ENCODE results near the gene PGD.

- TF ChIP-seq CTCF (conservative IDR thresholded peaks at IDR 0.05; ENCODE audit: low read depth, low read length): no peak
- TF ChIP-seq EZH2 (IDR thresholded peaks at IDR 0.05; ENCODE audit: low read length, unreplicated experiment): no peak
These were observed 34.9 kb downstream of the PGD start for GRCh38 chr1:10433790-10434189.
